Activated T-helper 2 cell treated with anti-CD3 and anti-CD28 coated beads, Interferon-gamma antibody, Interleukin-2, Interleukin-4, amounts not matched to agents 10 μg/mL and 5 μg/mL and 100 μg/mL, durations not matched to agents 14 hours and 24 hours and 36 hours (primary cell): Measurements from ENCODE around the gene KDM4C. TPM values are rescaled to one million over a fixed set of nuclear protein-coding genes. Genes with fewer than 3 reads are reported as not detected.
A peak's percentile ranks its signal among the peaks of the same experiment; 100 is the strongest.

ENCODE experiments used
- DNase-seq: peaks from one replicate; pipeline ENCODE4 v3.0.0; 2021; ENCODE audit warnings: low spot score
- H3K27ac Mint-ChIP-seq: one replicate; pipeline ENCODE4 v1.8.0; 2021; ENCODE audit warnings: mixed read lengths
- H3K27me3 Mint-ChIP-seq: one replicate; pipeline ENCODE4 v1.8.0; 2021; ENCODE audit warnings: low read depth, mixed read lengths
- H3K36me3 Mint-ChIP-seq: one replicate; pipeline ENCODE4 v1.8.0; 2021; ENCODE audit warnings: low read depth, mixed read lengths
- H3K4me1 Mint-ChIP-seq: one replicate; pipeline ENCODE4 v1.8.0; 2021; ENCODE audit warnings: low read depth, mixed read lengths
- H3K4me3 Mint-ChIP-seq: one replicate; pipeline ENCODE4 v1.8.0; 2021; ENCODE audit warnings: low read depth, mild to moderate bottlenecking, moderate library complexity, mixed read lengths
- H3K9me3 Mint-ChIP-seq: one replicate; pipeline ENCODE4 v1.8.0; 2021; ENCODE audit warnings: mixed read lengths
- intact Hi-C: fragments of 100-400 bp; cut with micrococcal nuclease; formaldehyde crosslinking; loops from one replicate; pipeline ENCODE4 v1.15.1; 2023
- total RNA-seq: library from RNA; stranded (reverse); gene quantifications from 2 replicates; pipeline ENCODE4 v1.2.3, GENCODE V29; 2022

Gene KDM4C
- total RNA-seq, 1 donor from 2014 or later: 38.4 TPM

- peak overlapping the region; percentile 65 for H3K27ac Mint-ChIP-seq
- H3K27me3 Mint-ChIP-seq: no peaks in the 10 kb centered on the region
- intact Hi-C loops: loop anchor here (1.0 to 10.0 kb wide), 4 partner anchors 67 to 708 kb away; no protein-coding TSS in a partner anchor
- DNase-seq: peak; percentile 27
- peaks cover 42% of the 10 kb centered on the region for H3K36me3 Mint-ChIP-seq
- peaks cover 19% of the 10 kb centered on the region for H3K4me1 Mint-ChIP-seq
- no peak overlapping the region for H3K4me3 Mint-ChIP-seq
- H3K9me3 Mint-ChIP-seq: no peaks in the 10 kb centered on the region
Observed at GRCh38 chr9:6827439-6828145, 69.8 kb downstream of the KDM4C start.

DNA sequence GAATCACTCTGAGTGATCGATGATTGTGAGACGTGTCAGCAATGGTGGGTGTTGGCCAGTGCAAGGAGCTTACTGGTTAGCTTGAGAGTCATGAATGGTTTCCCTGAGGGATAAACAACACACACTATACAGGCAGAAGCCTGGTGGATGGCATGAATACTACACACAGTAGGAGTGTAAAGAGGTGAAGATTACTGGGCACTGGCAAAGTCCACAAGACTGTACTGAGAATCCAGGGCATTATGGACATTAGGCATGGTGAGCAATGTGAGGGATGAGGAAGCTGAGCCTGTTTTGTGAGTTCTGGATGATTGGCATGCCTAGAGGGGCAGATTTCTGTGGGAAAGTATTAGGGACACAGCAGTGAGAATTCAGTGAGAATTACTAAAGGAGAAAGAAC, 71.3 kb downstream of the KDM4C start:
- intact Hi-C loops: loop anchor here (5.0 to 10.0 kb wide), 2 partner anchors 223 to 466 kb away; no protein-coding TSS in a partner anchor
- Mint-ChIP-seq H3K9me3 (no peaks in the 10 kb centered on the region), H3K27ac (no peak overlapping the region), H3K36me3 (peaks cover 37% of the 10 kb centered on the region), H3K27me3 (no peaks in the 10 kb centered on the region), H3K4me3 (no peak overlapping the region), H3K4me1 (peaks cover 17% of the 10 kb centered on the region)
- no peak for DNase-seq

GRCh38 chr9:6829536-6829935, 71.8 kb downstream of the KDM4C start:
- no peak overlapping the region for H3K4me3 Mint-ChIP-seq
- intact Hi-C loops: loop anchor here (5.0 to 10.0 kb wide), 2 partner anchors 223 to 465 kb away; no protein-coding TSS in a partner anchor
- H3K27ac Mint-ChIP-seq: no peak overlapping the region
- no peak for DNase-seq
- no peaks in the 10 kb centered on the region for H3K27me3 Mint-ChIP-seq
- H3K36me3 Mint-ChIP-seq: peaks cover 40% of the 10 kb centered on the region
- no peaks in the 10 kb centered on the region for H3K9me3 Mint-ChIP-seq
- H3K4me1 Mint-ChIP-seq: peaks cover 17% of the 10 kb centered on the region

- H3K27me3 Mint-ChIP-seq: no peaks in the 10 kb centered on the region
- no peak overlapping the region for H3K27ac Mint-ChIP-seq
- peaks cover 6% of the 10 kb centered on the region for H3K4me1 Mint-ChIP-seq
- intact Hi-C loops: no loop called here
- H3K4me3 Mint-ChIP-seq: no peak overlapping the region
- peaks cover 57% of the 10 kb centered on the region for H3K36me3 Mint-ChIP-seq
- no peaks in the 10 kb centered on the region for H3K9me3 Mint-ChIP-seq
- no peak for DNase-seq
Observed at GRCh38 chr9:6833518-6834192, 75.9 kb downstream of the KDM4C start.

GRCh38 chr9:6834306-6834705, 76.5 kb downstream of the KDM4C start:
- Mint-ChIP-seq H3K4me1 (no peaks in the 10 kb centered on the region), H3K27ac (no peak overlapping the region), H3K9me3 (no peaks in the 10 kb centered on the region), H3K36me3 (peaks cover 51% of the 10 kb centered on the region), H3K27me3 (no peaks in the 10 kb centered on the region), H3K4me3 (no peak overlapping the region)
- no peak for DNase-seq
- intact Hi-C loops: no loop called here

- Mint-ChIP-seq H3K9me3 (no peaks in the 10 kb centered on the region), H3K27ac (no peak overlapping the region), H3K36me3 (peaks cover 39% of the 10 kb centered on the region)
Observed at GRCh38 chr9:6838158-6838557, 80.4 kb downstream of the KDM4C start.

GRCh38 chr9:6842584-6842947, 84.8 kb downstream of the KDM4C start:
- Mint-ChIP-seq H3K36me3 (peaks cover 9% of the 10 kb centered on the region), H3K27me3 (no peaks in the 10 kb centered on the region), H3K9me3 (no peaks in the 10 kb centered on the region), H3K4me1 (no peaks in the 10 kb centered on the region), H3K27ac (no peak overlapping the region), H3K4me3 (no peak overlapping the region)
- intact Hi-C loops: no loop called here
- DNase-seq: no peak

More at GRCh38 chr9:6838158-6838557, 80.4 kb downstream of the KDM4C start:
- Mint-ChIP-seq H3K4me1 (no peaks in the 10 kb centered on the region), H3K4me3 (no peak overlapping the region), H3K27me3 (no peaks in the 10 kb centered on the region)
- DNase-seq: no peak
- intact Hi-C loops: no loop called here

GRCh38 chr9:6843742-6844141, 86.0 kb downstream of the KDM4C start:
- DNase-seq: no peak
- no peaks in the 10 kb centered on the region for H3K27me3 Mint-ChIP-seq

GRCh38 chr9:6844267-6844666, 86.5 kb downstream of the KDM4C start:
- H3K9me3 Mint-ChIP-seq: no peaks in the 10 kb centered on the region
- no peak overlapping the region for H3K27ac Mint-ChIP-seq
- no peak for DNase-seq
- no peaks in the 10 kb centered on the region for H3K27me3 Mint-ChIP-seq
- intact Hi-C loops: no loop called here
- peaks cover 10% of the 10 kb centered on the region for H3K36me3 Mint-ChIP-seq
- no peak overlapping the region for H3K4me3 Mint-ChIP-seq
- H3K4me1 Mint-ChIP-seq: no peaks in the 10 kb centered on the region

More at GRCh38 chr9:6843742-6844141, 86.0 kb downstream of the KDM4C start:
- intact Hi-C loops: no loop called here
- H3K27ac Mint-ChIP-seq: no peak overlapping the region
- H3K36me3 Mint-ChIP-seq: peaks cover 6% of the 10 kb centered on the region
- H3K9me3 Mint-ChIP-seq: no peaks in the 10 kb centered on the region
- no peak overlapping the region for H3K4me3 Mint-ChIP-seq
- no peaks in the 10 kb centered on the region for H3K4me1 Mint-ChIP-seq

DNA sequence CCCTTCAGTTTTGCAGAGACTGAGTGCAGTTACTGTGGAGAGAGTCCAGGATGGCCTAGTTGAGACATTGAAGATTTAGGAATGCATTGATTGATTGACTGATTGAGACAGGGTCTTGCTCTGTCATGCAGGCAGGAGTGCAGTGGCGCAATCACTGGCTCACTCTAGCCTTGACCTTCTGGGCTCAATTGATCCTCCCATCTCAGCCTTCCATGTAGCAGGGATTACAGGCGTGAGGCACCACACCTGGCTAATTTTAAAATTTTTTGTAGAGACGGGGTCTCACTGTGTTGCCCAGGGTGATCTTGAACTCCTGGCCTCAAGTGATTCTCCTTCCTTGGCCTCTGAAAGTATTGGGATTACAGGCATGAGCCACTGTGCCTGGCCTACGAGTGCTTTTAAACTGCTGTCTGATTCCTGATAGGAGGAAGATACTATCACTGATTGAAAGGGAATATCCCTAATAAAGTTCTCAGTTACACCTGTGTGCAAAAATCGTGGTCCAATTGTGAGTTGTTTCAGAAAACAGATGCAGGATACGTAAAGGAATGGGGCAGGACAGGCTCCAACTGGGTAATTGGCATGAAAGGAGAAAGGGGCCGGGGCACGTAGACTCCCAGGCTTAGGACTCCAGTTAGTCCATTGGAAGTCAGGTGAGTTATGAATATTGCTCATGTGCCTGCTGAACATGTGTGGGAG, 87.5 kb downstream of the KDM4C start:
- H3K4me3 Mint-ChIP-seq: no peak overlapping the region
- no peak for DNase-seq
- H3K4me1 Mint-ChIP-seq: no peaks in the 10 kb centered on the region
- intact Hi-C loops: no loop called here
- no peaks in the 10 kb centered on the region for H3K27me3 Mint-ChIP-seq
- peaks cover 19% of the 10 kb centered on the region for H3K36me3 Mint-ChIP-seq
- H3K9me3 Mint-ChIP-seq: no peaks in the 10 kb centered on the region
- no peak overlapping the region for H3K27ac Mint-ChIP-seq

- intact Hi-C loops: no loop called here
- no peak overlapping the region for H3K4me3 Mint-ChIP-seq
Observed at GRCh38 chr9:6845880-6846279, 88.1 kb downstream of the KDM4C start.

GRCh38 chr9:6852243-6852963, 94.6 kb downstream of the KDM4C start:
- Mint-ChIP-seq H3K36me3 (peaks cover 51% of the 10 kb centered on the region), H3K27ac (no peak overlapping the region), H3K9me3 (no peaks in the 10 kb centered on the region), H3K4me1 (peaks cover 2% of the 10 kb centered on the region), H3K27me3 (no peaks in the 10 kb centered on the region), H3K4me3 (no peak overlapping the region)
- no peak for DNase-seq
- intact Hi-C loops: no loop called here

More at GRCh38 chr9:6845880-6846279, 88.1 kb downstream of the KDM4C start:
- Mint-ChIP-seq H3K9me3 (no peaks in the 10 kb centered on the region), H3K4me1 (no peaks in the 10 kb centered on the region), H3K27ac (no peak overlapping the region), H3K36me3 (peaks cover 17% of the 10 kb centered on the region), H3K27me3 (no peaks in the 10 kb centered on the region)
- DNase-seq: no peak
